ENCODE data around the gene NEK6.

The NEK6 gene

DNA sequence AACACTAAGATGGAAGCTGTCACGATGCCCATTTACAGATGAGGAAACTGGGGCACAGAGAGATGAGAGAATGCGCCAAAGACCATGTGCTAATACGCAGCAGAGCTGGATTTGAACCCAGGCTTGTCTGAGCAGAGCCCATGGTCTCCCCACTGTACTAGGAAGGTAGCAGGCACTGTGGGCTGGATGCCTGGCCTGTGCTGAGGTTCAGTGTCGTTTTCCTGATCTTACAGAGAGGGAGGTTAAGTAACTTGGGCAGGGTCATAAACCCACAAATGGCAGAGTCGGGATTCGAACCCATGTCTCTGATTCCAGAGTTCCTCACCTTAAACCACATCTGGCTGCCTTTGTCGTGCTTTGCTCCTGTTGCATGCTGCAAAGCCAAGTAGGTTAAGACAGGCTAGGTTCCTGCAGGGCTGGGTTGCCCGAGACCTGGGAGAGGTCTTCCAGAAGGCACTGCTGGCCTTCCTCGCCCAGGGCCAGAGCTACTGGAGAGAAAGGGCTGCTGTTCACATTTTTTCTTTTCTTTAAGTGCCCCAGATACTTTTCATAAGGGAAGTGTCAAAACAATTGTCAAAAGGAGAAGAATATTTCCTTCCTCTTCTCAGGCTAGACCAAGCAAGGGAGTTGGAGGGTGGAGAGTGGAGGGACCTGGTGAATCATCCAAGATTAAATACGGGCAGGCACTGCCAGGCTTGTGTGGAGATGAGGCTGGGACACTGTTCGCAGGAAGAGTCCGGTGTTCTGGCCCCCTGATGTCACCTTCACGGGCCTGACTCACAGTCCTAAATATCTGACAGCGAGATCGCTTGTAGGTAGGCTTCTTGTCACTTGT is 3.2 kb downstream of the NEK6 start:
- Histone ChIP-seq H3K4me1 (ENCODE audit: control insufficient read depth in 1 of 2, insufficient read depth in 1 of 2, low read depth in 1 of 2, low read length in 1 of 2) (peaks cover 72 to 79% of the 10 kb centered on the region in 2 experiments), H3K27me3 (no peaks in the 10 kb centered on the region), H3K9me3 (no peaks in the 10 kb centered on the region), H3K36me3 (peaks cover 11% of the 10 kb centered on the region), H3K27ac (peak overlapping the region; percentile 88), H3K4me3 (ENCODE audit: low read depth in 1 of 2, low read length in 1 of 2) (peak overlapping the region; percentile 80 to 98)
- TF ChIP-seq, protein P1, sequence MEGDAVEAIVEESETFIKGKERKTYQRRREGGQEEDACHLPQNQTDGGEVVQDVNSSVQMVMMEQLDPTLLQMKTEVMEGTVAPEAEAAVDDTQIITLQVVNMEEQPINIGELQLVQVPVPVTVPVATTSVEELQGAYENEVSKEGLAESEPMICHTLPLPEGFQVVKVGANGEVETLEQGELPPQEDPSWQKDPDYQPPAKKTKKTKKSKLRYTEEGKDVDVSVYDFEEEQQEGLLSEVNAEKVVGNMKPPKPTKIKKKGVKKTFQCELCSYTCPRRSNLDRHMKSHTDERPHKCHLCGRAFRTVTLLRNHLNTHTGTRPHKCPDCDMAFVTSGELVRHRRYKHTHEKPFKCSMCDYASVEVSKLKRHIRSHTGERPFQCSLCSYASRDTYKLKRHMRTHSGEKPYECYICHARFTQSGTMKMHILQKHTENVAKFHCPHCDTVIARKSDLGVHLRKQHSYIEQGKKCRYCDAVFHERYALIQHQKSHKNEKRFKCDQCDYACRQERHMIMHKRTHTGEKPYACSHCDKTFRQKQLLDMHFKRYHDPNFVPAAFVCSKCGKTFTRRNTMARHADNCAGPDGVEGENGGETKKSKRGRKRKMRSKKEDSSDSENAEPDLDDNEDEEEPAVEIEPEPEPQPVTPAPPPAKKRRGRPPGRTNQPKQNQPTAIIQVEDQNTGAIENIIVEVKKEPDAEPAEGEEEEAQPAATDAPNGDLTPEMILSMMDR (IDR thresholded peaks at IDR 0.05) = no peak

DNA sequence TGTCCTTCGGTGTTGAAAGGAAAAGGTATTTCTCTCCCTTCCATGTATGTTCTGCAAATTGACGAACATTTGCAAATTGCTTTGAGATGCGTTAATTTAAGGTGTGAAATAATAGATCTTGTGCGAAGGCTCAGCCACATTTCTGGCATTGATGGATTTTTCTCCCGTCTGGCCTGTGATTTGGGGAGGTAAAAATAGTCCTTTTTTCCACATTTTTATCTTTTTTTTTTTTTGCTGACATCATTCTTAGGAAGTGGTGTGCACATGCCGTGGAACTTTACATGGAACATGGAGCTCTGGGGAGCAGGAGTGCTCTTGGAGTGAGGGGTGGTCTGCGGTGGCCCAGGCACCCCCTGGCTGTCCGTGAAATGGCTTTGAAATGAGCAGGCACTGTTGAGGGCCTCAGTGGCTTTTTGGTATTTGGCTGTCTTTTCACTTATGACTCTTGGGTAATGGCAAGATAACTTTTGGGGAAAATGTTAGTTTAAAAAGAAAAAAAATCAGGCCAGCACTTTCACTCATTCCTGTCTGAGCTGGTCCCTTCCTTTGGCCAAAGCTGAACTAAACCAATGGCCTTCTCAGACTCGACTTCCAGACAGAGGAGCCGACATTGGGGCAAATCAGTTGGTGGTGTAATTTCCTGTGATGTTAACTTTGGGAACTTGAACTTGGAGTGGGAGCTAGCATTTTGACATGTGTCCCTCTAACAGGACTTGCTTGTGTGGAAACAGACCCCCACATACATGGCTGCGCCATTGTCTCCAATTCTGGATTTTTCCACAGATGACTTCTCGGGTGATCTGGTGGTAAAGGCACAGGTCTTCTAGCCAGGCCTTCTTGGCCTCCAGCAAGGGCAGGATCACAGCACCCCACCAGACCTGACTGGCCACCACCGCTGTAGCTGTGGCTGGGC is 4.2 kb downstream of the NEK6 start:
- TF ChIP-seq, protein P1 (IDR thresholded peaks at IDR 0.05) = no peak
- Histone ChIP-seq H3K4me1 (ENCODE audit: control insufficient read depth in 1 of 2, insufficient read depth in 1 of 2, low read depth in 1 of 2, low read length in 1 of 2) (peaks cover 82 to 89% of the 10 kb centered on the region in 2 experiments), H3K36me3 (peaks cover 11% of the 10 kb centered on the region), H3K27me3 (no peaks in the 10 kb centered on the region), H3K9me3 (no peaks in the 10 kb centered on the region), H3K4me3 (ENCODE audit: low read depth in 1 of 2, low read length in 1 of 2) (peak overlapping the region; percentile 80 to 98), H3K27ac (peak overlapping the region; percentile 88)

DNA sequence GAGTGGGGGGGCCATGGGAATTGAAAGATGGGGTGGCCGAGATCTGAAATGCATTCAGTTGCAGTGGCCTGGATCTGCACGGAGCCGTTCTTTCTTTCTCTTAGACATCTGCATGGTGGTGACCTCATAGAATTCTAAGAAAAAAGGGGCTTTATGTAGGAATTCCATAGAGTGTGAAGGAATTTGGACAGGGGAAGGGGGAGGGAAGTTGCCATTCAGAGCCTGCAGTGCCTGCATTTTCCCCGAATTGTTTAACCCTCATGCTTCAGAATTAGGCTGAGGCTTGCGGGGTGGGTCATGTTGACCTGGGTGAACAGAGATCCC is 4.9 kb downstream of the NEK6 start:
- H3K27me3 ChIP-seq = no peaks in the 10 kb centered on the region
- H3K27ac ChIP-seq = peak overlapping the region; percentile 88
- peaks cover 82 to 91% of the 10 kb centered on the region in 2 experiments for H3K4me1 ChIP-seq (ENCODE audit: control insufficient read depth in 1 of 2, insufficient read depth in 1 of 2, low read depth in 1 of 2, low read length in 1 of 2)
- H3K4me3 ChIP-seq (ENCODE audit: low read depth in 1 of 2, low read length in 1 of 2) = peak overlapping the region; percentile 80 to 98
- TF ChIP-seq, protein P1 (IDR thresholded peaks at IDR 0.05) = no peak
- no peaks in the 10 kb centered on the region for H3K9me3 ChIP-seq
- peaks cover 11% of the 10 kb centered on the region for H3K36me3 ChIP-seq

DNA sequence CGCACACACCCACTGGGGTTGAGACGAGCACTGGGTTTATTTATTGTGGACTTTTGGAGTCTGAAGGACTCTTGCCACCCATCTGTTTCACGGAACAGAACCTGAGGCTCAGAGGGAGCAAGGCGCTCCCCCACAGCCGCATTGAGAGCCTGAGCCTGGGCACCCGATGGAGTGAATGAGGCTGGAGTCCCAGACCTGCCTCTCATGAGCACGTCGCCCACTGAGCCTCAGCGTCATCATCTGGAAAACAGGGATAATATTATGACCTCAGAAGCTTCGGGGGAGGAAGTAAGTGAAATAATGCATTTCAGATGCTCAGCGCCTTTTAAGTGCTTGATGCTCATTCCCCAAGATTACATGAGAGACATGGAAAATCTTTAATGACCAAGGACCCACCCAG is 5.5 kb downstream of the NEK6 start:
- peak overlapping the region; percentile 88 for H3K27ac ChIP-seq
- H3K9me3 ChIP-seq = no peaks in the 10 kb centered on the region
- peaks cover 11% of the 10 kb centered on the region for H3K36me3 ChIP-seq
- TF ChIP-seq, protein P1 (IDR thresholded peaks at IDR 0.05) = no peak
- peaks cover 88 to 97% of the 10 kb centered on the region in 2 experiments for H3K4me1 ChIP-seq (ENCODE audit: control insufficient read depth in 1 of 2, insufficient read depth in 1 of 2, low read depth in 1 of 2, low read length in 1 of 2)
- H3K4me3 ChIP-seq (ENCODE audit: low read depth in 1 of 2, low read length in 1 of 2) = peak overlapping the region; percentile 80 to 98
- no peaks in the 10 kb centered on the region for H3K27me3 ChIP-seq

DNA sequence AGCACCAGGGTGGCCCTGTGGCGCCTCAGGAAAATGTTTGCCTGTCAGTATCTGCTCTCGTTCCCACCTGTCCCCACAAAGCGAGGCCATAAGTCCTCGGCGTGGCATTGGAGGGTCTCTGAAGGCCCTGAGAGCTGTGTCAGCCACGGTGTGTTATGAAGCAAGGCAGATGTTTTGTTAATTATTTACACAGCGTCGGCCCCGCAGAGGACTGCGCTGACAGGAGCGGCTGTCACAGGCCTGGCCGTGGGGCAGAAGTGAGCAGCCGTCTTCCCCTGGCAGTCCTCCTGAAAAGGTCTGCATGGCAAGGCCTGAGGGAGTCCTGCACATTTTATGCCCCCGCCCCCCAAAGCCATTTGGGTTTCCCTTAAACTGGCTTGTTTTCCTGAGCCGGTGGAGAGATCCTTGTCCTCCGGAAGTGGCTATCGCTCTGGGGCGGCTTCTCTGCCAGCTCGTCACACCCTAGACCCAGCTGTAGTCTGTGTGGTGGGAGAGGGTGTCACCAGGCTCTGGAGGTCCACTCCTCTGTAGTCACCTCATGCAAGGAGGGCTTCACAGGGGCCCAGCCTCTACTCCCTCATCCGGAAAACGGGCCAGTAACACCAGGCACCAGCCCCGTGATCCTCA is 6.2 kb downstream of the NEK6 start:
- no peaks in the 10 kb centered on the region for H3K27me3 ChIP-seq
- no peaks in the 10 kb centered on the region for H3K9me3 ChIP-seq
- H3K27ac ChIP-seq = peak overlapping the region; percentile 88
- H3K36me3 ChIP-seq = peaks cover 11% of the 10 kb centered on the region
- peaks cover 95 to 100% of the 10 kb centered on the region in 2 experiments for H3K4me1 ChIP-seq (ENCODE audit: control insufficient read depth in 1 of 2, insufficient read depth in 1 of 2, low read depth in 1 of 2, low read length in 1 of 2)
- TF ChIP-seq, protein P1 (IDR thresholded peaks at IDR 0.05) = no peak
- H3K4me3 ChIP-seq (ENCODE audit: low read depth in 1 of 2, low read length in 1 of 2) = peak overlapping the region; percentile 58 to 80

All from neutrophil (primary cell).